ENCODE data around the gene CCNG2. TPM values are rescaled to one million over a fixed set of nuclear protein-coding genes. Genes with fewer than 3 reads are reported as not detected.

The CCNG2 gene
- total RNA-seq, 4 donors from 2014 or later: 24.7 to 41.8 (median 29.2) TPM

- no peak for DNase-seq
- H3K4me3 ChIP-seq (replicated peaks in 1 of 3): no peak overlapping the region
- 74 to 78% methylated on average over 3 of the region's 3 CpGs for WGBS, 2 donors
- TF ChIP-seq CTCF (IDR thresholded peaks at IDR 0.05) (no peak), POLR2A (IDR thresholded peaks at IDR 0.05) (no peak)
- no peaks in the 10 kb centered on the region for H3K27me3 ChIP-seq
- peaks cover 0 to 10% of the 10 kb centered on the region in 2 donors for H3K4me1 ChIP-seq
- intact Hi-C loops (cut with DNase I): no loop called here
- H3K27ac ChIP-seq: no peak overlapping the region
- H3K9me3 ChIP-seq: no peaks in the 10 kb centered on the region
- H3K36me3 ChIP-seq: no peaks in the 10 kb centered on the region
Measured at GRCh38 chr4:77153006-77153405, 4.0 kb upstream of the CCNG2 start.

- Histone ChIP-seq H3K4me1 (peaks cover 7 to 18% of the 10 kb centered on the region in 2 donors), H3K9me3 (no peaks in the 10 kb centered on the region), H3K27ac (no peak overlapping the region), H3K27me3 (no peaks in the 10 kb centered on the region), H3K36me3 (no peaks in the 10 kb centered on the region), H3K4me3 (replicated peaks in 1 of 3) (no peak overlapping the region)
- no peak for DNase-seq
- intact Hi-C loops (cut with DNase I): no loop called here
- TF ChIP-seq POLR2A (IDR thresholded peaks at IDR 0.05) (no peak), CTCF (IDR thresholded peaks at IDR 0.05) (no peak)
Measured at GRCh38 chr4:77154065-77154464, 2.9 kb upstream of the CCNG2 start.

GRCh38 chr4:77154761-77155499 lies 2.1 kb upstream of the CCNG2 start:
- WGBS, 2 donors: 78% methylated on average over 4 of the region's 4 CpGs

GRCh38 chr4:77155631-77156452 lies 1.2 kb upstream of the CCNG2 start:
- 28 to 29% methylated on average over 15 of the region's 15 CpGs for WGBS, 2 donors
- no peak for TF ChIP-seq POLR2A (IDR thresholded peaks at IDR 0.05)
- no peak for TF ChIP-seq CTCF (IDR thresholded peaks at IDR 0.05)
- peaks cover 10 to 18% of the 10 kb centered on the region in 2 donors for H3K4me1 ChIP-seq
- intact Hi-C loops (cut with DNase I): loop anchor here (5.0 kb wide), 1 partner anchor 79 kb away; the partner anchor contains the start of gene CCNI
- peak overlapping the region in 2 of 3 donors; percentile 35 to 95 for H3K4me3 ChIP-seq (replicated peaks in 1 of 3)
- H3K9me3 ChIP-seq: no peaks in the 10 kb centered on the region
- peak; percentile 3 to 7 for DNase-seq
- no peaks in the 10 kb centered on the region for H3K36me3 ChIP-seq
- no peaks in the 10 kb centered on the region for H3K27me3 ChIP-seq
- peak overlapping the region; percentile 73 to 92 (median 77) for H3K27ac ChIP-seq

More at GRCh38 chr4:77154761-77155499, 2.1 kb upstream of the CCNG2 start:
- peaks cover 10 to 18% of the 10 kb centered on the region in 2 donors for H3K4me1 ChIP-seq
- no peak overlapping the region for H3K4me3 ChIP-seq (replicated peaks in 1 of 3)
- H3K9me3 ChIP-seq: no peaks in the 10 kb centered on the region
- DNase-seq: no peak
- intact Hi-C loops (cut with DNase I): loop anchor here (5.0 kb wide), 1 partner anchor 78 kb away; the partner anchor contains the start of gene CCNI
- no peaks in the 10 kb centered on the region for H3K36me3 ChIP-seq
- TF ChIP-seq CTCF (IDR thresholded peaks at IDR 0.05) (no peak), POLR2A (IDR thresholded peaks at IDR 0.05) (no peak)
- peak overlapping the region in 2 of 3 donors; percentile 77 to 92 for H3K27ac ChIP-seq
- H3K27me3 ChIP-seq: no peaks in the 10 kb centered on the region

All from thyroid gland (tissue), 4 donors.